Measurements from ENCODE around the gene RAVER2.

- TF ChIP-seq CTCF (IDR thresholded peaks at IDR 0.05) (no peak), EZH2 (IDR thresholded peaks at IDR 0.05; ENCODE audit: borderline replicate concordance, insufficient read depth, low read depth, low read length, poor library complexity, severe bottlenecking) (no peak)
Measured at GRCh38 chr1:64721135-64721534, 23.7 kb upstream of the RAVER2 start.
